Measurements from ENCODE around the gene ELL3.
"Not testable (repeated sequence)": the region's sequence is repeated elsewhere in the genome, so short reads cannot be mapped to it uniquely, and the experiment has no call there.

Gene ELL3, protein sequence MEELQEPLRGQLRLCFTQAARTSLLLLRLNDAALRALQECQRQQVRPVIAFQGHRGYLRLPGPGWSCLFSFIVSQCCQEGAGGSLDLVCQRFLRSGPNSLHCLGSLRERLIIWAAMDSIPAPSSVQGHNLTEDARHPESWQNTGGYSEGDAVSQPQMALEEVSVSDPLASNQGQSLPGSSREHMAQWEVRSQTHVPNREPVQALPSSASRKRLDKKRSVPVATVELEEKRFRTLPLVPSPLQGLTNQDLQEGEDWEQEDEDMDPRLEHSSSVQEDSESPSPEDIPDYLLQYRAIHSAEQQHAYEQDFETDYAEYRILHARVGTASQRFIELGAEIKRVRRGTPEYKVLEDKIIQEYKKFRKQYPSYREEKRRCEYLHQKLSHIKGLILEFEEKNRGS
- total RNA-seq = 0.04 to 0.18 reads per million in 2 experiments

DNA sequence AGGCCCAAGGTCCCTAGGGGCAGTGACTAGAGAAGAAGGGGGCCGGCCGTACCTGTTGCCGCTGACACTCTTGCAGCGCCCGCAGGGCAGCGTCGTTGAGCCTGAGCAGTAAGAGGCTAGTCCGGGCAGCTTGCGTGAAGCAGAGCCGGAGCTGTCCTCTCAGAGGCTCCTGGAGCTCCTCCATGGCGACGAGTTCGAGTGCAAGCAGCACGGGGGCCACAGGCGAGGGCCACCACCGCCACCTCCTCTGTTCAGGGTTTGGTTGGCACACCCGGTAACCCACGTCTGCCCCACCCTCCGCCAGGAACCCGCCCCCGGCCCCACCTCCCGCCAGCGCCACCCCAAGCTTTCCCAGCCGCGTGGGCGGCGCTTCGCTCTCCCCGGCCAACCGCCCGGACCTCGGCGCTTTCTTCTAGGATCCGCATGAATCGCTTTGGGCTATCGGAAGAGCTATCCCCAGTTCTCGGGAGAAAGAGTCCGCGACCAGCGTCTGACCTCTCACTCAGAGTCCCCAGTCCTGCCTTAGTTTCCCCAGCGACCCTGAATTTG lies at the start of gene ELL3:
ELL3 (minus strand) TSS at position 249 of the 549 bp plus-strand sequence; CDS start at position 184, 65 bp downstream.
- peak; percentile 67 for DNase-seq (ENCODE audit: low read depth)

DNA sequence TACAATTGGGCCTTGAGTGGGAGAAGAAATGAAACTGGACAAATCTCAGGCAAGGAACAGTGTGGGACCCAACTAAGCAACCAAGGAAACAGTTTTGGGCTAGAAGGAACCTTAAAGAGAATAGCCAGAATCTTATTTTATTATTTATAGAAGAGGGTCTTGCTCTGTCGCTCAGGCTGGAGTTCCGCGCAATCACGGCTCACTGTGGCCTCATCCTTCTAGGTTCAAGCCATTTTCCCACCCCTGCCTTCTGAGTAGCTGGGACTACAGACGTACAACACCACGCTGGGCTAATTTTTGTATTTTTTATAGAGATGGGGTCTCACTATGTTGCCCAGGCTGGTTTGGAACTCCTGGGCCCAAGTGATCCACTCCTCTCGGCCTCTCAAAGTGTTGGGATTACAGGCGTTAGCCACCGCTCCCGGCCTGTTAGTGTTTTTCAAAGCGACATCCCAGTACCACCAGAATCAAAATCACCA lies 49.3 kb upstream of the ELL3 start:
- DNase-seq (ENCODE audit: low read depth) = no peak

DNA sequence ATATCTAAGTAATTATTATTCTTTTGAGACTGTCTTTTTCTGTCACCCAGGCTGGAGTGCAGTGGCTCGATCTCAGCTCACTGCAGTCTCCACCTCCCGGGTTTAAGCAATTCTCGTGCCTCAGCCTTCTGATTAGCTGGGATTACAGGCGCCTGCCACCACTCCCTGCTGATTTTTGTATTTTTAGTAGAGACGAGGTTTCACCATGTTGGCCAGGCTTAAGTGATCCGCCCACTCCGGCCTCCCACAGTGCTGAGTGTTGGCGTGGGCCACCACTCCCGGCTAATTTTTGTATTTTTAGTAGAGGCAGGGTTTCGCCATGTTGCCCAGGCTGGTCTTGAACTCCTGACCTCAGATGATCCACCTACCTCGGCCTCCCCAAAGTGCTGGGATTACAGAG lies 48.5 kb upstream of the ELL3 start:
- DNase-seq (ENCODE audit: low read depth) = not testable (repeated sequence)

DNA sequence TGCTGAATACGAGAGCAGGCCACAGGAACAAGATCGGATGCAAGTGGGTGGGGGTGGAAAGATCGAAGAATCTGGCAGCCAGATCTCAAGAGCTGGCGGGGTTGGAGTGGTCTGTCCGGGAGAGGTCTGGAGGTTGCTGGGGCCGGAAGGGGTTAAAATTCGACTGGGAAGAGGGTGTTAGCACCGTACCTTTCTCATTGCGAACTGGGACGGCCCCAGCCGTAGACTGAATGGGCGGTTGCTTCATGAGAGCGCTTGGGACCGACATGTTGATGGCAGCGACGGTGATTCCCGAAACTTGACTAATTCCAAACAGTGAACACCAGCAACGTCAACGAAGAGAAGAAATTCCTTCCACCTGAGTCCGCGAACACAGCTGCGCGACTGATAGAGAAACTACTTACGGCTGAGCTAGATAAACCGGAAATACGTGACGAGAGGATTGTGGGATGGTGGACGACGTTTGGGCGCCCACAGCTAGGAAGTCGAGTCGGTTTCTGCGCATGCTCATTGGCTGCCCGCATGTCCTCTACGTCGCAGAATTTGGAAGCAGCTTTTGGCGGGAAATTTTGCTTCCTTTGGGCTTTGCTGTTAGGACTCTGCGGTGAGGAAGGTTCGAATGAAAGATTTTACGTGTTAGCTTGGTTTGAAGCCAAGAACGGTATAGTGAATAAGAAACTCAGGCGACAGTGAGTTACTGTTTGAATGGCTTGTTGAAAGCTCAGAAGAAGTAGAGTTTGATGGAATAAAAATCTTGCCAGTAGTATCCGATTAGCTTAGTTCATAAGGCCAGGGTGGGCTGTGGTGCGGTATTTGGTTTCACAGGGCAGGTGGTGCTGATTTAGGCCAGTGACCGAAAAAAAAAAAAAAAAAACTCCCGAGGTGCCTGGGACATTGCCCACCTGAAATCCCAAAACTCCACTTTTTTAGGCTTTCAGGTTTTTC lies 47.8 kb upstream of the ELL3 start, which contains the start of gene MFAP1:
MFAP1 (minus strand) TSS at position 389 of the 945 bp plus-strand sequence; CDS start at position 268, 121 bp downstream.
- DNase-seq (ENCODE audit: low read depth) = peak; percentile 88

DNA sequence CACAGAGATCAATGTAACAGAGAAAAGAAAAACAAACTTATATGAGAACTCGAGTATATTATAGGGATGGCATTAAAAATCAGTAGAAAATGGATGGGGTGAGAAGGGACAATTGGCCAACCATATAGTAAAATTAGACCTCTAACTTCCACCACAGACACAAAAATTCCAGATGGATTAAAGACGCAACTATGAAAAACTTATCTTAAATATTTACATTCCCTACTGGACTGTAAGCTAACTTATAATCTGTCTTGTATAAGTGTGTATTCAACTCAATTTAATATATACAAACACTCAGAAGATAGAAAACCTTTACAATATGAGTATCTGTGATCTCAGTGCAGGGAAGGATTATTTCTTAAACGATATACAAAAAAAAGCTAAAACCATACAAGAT lies 44.7 kb upstream of the ELL3 start:
- no peak for DNase-seq (ENCODE audit: low read depth)

DNA sequence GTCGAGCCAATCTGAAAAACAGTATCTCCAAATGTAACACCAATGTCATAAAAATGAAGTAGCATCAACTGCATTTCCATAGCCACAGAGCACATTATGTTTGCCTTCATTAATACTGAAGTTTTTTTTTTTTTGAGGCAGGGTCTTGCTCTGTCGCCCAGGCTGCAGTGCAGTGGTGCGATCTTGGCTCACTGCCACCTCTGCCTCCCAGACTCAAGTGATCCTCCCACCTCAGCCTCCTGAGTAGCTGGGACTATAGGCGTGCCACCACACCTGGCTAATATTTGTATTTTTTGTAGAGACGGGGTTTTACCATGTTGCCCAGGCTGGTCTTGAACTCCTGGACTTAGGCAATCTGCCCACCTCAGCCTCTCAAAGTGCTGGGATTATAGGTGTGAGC lies 38.3 kb upstream of the ELL3 start:
- DNase-seq (ENCODE audit: low read depth) = not testable (repeated sequence)

DNA sequence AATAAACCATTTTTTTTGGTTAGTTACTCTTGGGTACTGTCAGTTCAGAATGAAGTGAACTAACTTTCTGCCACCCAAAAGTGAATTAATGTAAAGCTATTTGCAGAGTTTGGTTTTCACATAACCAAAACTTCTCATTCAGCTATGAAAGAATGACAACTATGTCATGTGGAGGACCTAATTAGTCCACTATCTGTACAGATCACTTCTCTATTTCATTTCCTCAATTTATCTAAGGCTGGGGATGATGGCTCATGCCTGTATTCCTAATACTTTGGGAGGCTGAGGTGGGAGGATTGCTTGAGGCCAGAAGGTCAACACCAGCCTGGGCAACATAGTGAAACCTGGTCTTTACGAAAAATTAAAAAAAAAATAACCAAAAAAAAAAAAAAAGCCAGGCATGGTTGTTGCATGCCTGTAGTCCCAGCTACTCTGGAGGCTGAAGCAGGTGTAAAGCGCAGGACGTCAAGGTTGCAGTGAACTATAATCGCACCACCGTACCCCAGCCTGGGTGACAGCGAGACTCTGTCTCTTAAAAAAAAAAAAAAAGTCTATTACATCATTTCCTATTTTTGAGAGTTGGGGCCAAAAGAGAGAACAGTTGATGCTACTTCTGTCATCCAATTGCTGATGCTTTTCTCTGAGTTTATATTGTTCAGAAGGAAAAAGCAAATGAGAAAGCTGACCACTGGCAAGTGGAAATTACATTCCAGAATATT lies 32.4 kb upstream of the ELL3 start:
- DNase-seq (ENCODE audit: low read depth) = no peak

DNA sequence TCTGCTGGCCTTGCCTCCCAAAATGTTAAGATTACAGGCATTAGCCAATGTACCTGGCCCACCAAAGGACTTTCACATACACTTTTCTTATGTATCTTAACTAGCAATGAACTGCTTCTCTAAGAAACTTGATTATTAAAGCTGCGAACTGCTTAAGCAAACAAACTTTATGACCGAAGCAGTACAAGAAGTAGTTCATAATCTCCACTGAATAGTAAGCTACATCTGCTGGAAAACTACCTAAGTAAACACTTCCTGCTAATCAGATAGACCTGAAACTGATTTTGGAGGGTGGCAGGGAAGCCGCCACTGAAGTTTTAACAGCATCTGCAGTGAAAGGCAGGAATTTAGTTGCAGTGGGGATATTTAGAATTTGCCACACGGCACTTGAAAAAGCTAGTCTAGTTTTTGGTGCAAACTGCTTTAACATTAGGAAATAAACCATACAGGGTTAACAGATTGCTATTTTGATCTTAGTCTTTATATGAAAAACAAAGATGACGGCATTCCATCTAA lies 31.7 kb upstream of the ELL3 start:
- DNase-seq (ENCODE audit: low read depth) = no peak

DNA sequence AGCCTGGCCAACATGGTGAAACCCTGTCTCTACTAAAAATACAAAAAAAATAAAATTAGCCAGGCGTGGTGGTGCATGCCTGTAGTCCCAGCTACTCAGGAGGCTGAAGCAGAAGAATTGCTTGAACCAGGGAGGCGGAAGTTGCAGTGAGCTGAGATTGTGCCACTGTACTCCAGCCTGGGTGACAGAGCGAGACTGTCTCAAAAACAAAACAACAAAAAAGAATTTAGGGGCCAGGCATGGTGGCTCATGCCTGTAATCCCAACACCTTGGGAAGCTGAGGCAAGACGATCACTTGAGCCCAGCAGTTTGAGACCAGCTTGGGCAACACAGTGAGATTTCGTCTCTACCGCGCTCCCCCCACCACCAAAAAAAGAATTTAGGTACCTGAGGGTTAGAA lies 25.9 kb upstream of the ELL3 start:
- not testable (repeated sequence) for DNase-seq (ENCODE audit: low read depth)

DNA sequence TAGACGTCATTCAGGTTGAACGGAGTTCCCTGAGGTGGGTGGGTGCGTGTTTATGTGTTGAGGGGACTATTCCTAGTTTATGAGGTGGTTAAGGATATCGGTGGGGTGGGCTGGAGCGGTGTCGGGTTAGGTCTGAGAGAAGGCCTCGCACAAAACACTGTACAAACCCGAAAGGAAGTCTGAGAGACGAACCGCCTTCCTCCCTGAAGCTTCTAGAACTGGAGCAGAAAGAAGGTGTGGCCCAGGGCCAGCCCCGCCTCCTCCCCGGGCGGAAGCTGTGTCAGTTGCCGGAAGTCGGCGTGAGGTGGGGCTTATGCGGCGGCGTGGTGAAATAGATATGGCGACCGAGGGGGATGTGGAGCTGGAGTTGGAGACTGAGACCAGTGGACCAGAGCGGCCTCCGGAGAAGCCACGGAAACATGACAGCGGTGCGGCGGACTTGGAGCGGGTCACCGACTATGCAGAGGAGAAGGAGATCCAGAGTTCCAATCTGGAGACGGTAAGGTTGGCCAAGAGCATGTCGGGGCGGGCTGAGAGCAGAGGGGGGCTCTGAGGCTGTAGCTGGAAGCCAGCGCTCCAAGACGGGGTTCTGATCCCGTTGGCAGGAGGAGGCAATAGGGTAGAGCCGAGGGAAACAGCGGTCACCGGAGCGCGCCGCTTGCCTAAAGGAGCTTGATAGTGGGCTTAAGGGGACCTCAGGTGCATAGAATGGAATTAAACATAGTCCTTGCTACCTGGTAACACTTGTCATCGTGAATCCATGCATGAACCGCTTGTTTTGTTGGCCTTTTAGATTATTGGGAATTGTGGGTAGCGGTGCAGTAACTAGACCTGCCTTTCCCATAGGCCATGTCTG lies 23.7 kb upstream of the ELL3 start, which contains the start of gene HYPK:
HYPK (plus strand) TSS at position 314 of the 856 bp plus-strand sequence; CDS start at position 338, 24 bp downstream.
- peak; percentile 86 for DNase-seq (ENCODE audit: low read depth)

DNA sequence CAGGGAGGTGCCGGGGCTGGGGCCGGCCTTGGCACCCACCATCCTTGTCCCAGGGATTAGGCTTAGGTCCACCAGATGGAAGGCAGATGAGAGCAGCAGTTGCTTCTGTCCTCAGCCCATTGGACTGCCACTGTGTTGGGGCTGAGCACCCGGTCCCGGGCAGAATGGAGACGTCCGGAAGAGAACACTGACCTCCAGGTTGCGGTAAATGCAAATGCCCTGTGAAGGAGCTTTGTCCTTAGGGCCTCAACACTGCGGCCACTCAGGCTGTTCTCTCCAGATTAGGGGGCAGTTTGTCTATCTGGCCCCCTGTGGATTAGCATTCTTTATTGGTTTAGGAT lies 23.1 kb upstream of the ELL3 start, which contains the start of gene SERINC4:
SERINC4 (minus strand) TSS at position 276 of the 341 bp plus-strand sequence; CDS start at position 42, 234 bp downstream.
- DNase-seq (ENCODE audit: low read depth) = no peak

DNA sequence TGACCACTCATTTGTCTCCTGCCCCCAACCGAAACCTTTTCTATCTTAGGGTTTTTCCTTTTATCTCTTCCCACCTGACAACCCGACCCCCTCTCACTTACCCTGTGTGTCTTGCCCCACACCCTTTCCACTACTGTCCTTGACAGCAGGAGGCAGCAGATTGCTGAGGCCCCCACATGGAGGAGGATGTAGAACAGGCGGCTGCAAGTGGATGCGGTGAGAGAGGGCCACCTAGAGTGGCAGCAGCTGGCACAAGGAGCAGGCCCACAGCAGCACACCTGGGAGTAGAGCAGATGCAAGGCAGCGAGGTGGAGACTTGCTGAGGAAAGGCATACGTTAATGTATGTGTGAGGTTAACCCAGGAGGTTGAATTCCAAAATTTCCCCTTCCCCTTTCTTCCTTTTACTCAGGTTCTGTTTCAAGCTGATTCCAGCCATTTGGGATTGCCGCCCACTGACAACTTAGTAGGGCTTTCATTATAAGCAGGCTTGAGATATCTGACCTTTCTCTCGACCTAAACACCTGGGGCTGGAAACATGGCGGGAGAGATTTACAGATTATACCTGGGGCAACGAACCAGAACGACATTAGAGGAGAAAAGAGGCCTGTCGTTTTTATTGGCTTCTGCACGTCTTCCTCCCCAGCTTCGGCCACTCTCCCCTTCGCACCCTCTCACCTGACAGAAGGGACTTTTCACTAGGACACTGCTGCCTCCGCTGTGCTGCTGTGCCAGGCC lies 22.6 kb upstream of the ELL3 start:
- DNase-seq (ENCODE audit: low read depth) = no peak

DNA sequence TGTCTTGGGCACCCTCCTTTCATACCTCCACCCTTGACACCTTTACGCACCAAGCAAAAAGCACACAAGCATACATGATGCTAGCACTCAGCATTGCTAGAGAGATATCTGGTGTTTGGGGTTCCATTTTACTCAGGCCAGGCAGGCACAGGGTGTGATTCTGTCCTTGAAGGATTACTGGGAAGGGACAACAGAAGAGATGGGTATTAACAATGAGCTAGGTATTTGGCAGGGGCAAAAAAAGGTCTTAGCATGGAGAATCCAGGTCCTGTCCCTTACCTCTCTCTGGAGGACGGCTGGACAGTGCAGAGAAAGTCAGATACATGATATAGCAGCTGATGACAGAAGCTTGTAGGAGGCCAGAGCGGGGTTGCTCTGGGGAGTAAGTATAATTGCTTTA lies 19.8 kb upstream of the ELL3 start:
- no peak for DNase-seq (ENCODE audit: low read depth)

DNA sequence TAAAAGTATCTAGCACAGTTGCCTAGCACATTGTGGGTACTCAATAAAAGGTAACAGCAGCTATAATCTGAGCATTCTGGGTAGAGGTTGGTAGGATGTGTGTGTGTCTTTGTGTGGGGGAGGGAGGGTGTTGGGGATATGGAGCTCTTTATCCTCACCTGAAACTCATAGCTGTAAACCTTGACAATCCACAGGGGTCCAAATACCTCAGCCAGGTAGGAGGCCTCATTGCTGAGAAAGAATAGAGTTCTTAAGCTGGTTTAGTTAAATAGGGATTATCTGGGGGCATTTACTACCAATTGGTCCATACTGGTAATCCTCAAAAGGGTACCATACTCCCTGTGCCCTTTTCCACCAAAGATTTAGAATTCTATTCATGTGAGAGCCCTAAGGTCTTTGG lies 19.2 kb upstream of the ELL3 start:
- no peak for DNase-seq (ENCODE audit: low read depth)

DNA sequence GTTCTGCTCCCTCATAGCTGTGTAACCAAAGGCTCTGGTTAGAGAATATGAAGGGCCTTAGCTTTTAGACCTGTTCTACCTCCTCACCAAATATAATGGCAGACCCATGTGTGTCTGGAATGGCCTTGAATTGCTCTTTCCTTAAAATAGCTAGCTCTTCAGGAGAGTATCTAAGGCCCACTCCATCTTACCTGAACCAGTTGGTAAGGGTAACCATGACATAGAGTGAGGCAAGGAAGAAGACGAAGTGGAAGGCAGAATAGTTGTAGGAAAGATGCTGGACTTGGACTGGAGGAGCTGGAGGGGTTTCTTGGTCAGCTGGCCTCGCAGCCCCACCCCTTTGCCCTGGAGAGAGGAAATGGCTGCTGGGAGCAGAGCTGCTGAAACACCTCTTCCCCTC lies 18.4 kb upstream of the ELL3 start:
- no peak for DNase-seq (ENCODE audit: low read depth)

DNA sequence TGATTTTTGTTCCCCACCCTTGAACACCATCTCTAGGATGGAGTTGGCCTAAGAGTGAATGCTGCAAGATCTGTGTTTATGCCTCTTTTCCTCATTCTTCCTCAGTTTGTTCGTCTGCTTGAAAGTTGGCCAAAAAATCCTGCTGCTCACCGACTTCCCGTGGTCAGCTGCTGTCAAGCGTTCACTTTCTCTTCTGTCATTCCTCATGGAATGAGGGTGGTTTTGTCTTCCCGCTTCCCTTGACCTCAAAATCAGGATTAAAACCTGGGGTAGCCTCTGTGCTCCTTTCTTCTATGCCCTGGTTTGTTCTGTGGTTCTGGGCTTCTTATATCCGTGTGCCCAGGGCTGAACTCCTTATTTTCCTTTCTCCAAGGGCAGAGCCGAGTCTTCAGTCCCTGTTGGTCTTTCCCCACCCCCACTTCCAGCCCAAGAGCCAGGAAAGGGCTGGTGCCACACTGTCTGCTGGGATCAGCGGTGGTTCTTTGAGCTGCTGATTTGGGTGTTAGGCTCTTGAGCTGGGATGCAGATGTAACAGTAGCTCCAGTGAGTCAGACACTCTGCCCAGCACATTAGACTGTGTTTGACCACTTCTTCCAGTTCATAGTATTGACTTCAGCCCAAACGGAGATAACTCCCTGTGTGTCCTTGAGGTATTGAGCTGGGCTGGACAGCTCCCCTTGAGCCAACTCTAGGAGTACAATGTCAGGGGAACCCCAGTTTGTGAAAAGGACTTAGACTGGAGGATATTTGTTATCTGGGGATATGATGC lies 17.7 kb upstream of the ELL3 start:
- DNase-seq (ENCODE audit: low read depth) = no peak

DNA sequence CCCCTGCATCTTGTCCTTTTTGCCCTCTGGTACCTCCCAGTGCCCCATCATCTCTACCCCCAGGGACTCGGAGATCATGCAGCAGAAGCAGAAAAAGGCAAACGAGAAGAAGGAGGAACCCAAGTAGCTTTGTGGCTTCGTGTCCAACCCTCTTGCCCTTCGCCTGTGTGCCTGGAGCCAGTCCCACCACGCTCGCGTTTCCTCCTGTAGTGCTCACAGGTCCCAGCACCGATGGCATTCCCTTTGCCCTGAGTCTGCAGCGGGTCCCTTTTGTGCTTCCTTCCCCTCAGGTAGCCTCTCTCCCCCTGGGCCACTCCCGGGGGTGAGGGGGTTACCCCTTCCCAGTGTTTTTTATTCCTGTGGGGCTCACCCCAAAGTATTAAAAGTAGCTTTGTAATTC lies 16.9 kb upstream of the ELL3 start:
- DNase-seq (ENCODE audit: low read depth) = no peak

DNA sequence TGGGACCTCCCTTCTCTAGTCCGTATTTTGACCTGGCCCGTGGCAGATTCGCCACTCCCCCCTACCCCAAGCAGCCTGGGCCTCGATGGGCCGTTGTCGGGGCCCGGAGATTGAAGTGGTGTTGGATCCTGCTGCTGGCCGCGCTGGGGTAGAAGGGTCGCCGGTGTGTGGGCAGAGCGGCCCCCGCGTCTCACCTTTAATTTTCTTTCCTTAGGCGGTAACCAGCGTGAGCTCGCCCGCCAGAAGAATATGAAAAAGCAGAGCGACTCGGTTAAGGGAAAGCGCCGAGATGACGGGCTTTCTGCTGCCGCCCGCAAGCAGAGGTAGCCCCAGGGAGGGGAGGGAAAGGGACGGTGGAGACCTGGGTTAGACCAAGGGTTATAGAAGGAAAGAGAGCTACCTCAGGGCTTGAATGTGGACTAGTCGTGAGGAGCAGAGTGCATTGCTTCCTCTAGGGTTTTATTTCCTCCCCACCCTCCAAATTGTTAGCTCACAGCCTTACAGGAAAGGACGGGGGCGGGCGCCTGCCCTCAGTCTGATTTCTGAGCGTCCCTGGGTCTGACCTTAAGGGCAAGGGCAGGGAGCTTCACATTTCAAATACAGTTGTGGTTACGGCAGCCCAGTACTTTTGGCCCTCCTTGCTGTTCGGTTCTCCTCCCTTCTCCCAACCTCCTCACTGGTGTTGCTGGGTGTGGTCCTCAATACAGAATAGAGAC lies 16.2 kb upstream of the ELL3 start:
- no peak for DNase-seq (ENCODE audit: low read depth)
